ENCODE results near the gene PIP4P1.
A peak's percentile ranks its signal among the peaks of the same experiment; 100 is the strongest.

The PIP4P1 gene

DNA sequence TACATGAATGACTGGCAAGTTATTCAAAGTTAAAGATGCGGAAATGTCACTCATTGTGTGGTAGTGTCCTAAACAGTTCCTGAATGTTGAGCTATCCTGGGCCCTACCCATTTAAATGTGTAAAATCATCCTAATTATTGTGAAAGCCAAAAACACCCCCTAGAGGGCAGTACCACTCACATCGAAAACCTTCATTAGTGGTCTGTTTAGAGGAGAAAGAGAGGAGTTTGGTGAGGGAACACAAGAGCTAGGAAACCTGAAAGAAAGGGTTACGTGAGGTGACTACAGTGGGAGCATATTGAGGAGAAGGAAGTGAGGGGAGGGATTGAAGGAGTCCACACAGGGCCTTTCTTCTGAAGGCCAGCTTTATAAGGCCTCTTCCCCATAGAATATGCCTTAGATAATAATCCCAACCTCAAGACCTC lies 45.4 kb downstream of the PIP4P1 start:
- no peaks in the 10 kb centered on the region for H3K27me3 Mint-ChIP-seq
- H3K36me3 Mint-ChIP-seq (ENCODE audit: low read depth): peaks cover 12% of the 10 kb centered on the region
- H3K9me3 Mint-ChIP-seq: no peaks in the 10 kb centered on the region
- peaks cover 38% of the 10 kb centered on the region for H3K4me1 Mint-ChIP-seq (ENCODE audit: low read depth)
- H3K27ac Mint-ChIP-seq: peak overlapping the region; percentile 63
- no peak overlapping the region for H3K4me3 Mint-ChIP-seq
- DNase-seq: no peak

DNA sequence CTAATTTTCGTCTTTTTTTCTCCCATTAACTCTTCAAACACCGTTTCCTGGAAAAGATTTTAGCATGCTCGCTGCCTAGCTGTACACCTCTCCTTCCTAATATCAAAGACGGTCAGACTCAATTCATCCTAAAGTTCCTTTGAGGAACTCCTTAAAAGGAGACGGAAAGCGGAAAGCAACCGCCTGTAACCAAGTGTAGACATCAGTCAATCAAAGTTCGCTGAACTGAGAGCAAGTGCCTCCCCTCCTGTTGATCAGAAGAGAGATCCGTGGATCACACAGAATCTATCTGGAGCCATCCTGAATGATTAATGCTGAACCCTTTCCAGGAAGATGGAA lies 47.5 kb downstream of the PIP4P1 start:
- peaks cover 46% of the 10 kb centered on the region for H3K4me1 Mint-ChIP-seq (ENCODE audit: low read depth)
- peak overlapping the region; percentile 90 for H3K4me3 Mint-ChIP-seq
- DNase-seq: no peak
- H3K27ac Mint-ChIP-seq: peak overlapping the region; percentile 96
- H3K36me3 Mint-ChIP-seq (ENCODE audit: low read depth): peaks cover 16% of the 10 kb centered on the region
- H3K9me3 Mint-ChIP-seq: no peaks in the 10 kb centered on the region
- no peaks in the 10 kb centered on the region for H3K27me3 Mint-ChIP-seq

DNA sequence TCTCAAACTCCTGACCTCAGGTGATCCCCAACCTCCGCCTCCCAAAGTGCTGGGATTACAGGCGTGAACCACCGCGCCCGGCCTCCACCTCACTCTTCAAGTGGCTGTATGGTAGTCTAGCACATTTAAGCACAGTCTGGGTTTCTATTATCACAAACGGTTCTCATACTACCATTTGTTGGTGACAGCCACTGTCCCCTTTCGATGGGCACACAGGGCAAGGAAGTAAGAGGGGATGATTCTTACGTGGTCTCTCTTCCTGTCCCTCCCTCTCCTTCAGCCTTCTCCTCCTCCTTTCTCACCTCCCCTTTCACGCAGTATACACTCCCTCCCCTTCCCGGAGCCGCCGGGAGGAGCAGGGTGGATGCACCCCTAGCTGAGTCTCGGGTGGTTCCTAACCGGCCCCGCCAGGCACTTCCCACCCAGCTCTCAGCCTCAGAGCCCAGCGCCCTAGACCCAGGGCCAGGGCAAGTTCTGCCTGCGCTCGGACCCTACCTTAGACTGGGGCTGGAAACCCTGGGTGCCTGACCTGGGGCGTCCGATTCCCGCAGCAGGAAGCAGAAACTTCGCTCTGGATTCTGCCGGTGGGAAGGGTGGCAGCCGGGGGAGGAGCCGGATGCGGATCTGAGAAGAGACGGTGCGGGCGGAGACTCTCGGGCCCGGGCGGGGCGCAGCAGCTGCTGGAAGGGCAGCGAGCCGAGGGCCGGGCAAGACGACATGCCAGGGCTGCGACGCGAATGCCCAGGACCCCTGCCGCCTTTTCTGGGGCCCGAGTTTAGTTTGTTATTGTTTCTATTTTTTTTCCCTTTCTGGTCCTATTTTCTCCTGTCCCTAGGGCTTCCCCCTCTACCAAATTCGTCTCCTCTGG lies 48.1 kb downstream of the PIP4P1 start, which contains the start of gene TEP1:
Gene TEP1, minus strand, starts transcription at position 626 of the 868 bp plus-strand sequence. CDS start 5,062 bp downstream, outside the sequence.
- peaks cover 46% of the 10 kb centered on the region for H3K4me1 Mint-ChIP-seq (ENCODE audit: low read depth)
- DNase-seq: peak; percentile 83
- no peaks in the 10 kb centered on the region for H3K27me3 Mint-ChIP-seq
- peaks cover 19% of the 10 kb centered on the region for H3K36me3 Mint-ChIP-seq (ENCODE audit: low read depth)
- peak within 1 kb of the TSS; percentile 96 for H3K27ac Mint-ChIP-seq
- no peaks in the 10 kb centered on the region for H3K9me3 Mint-ChIP-seq
- H3K4me3 Mint-ChIP-seq: peak within 1 kb of the TSS; percentile 90

DNA sequence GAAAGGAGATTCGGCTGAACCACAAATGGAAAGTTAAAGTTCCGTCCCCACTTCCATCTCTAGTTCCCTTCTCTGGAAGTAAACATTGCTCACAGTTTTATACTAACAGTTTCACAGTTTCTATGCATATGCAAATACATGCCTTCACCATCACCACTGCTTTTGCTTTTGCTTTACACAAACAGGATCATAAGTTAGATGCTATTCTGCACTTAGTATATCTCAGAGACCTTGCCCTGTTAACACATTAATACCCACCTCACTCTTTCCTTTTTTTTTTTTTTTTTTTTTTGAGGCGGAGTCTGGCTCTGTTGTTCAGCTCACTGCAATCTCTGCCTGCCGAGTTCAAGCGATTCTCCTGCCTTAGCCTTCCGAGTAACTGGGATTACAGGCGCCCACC lies 48.8 kb downstream of the PIP4P1 start:
- Mint-ChIP-seq H3K4me3 (peak overlapping the region; percentile 90), H3K27me3 (no peaks in the 10 kb centered on the region), H3K9me3 (no peaks in the 10 kb centered on the region), H3K4me1 (ENCODE audit: low read depth) (peaks cover 45% of the 10 kb centered on the region), H3K27ac (peak overlapping the region; percentile 96), H3K36me3 (ENCODE audit: low read depth) (peaks cover 26% of the 10 kb centered on the region)
- no peak for DNase-seq

DNA sequence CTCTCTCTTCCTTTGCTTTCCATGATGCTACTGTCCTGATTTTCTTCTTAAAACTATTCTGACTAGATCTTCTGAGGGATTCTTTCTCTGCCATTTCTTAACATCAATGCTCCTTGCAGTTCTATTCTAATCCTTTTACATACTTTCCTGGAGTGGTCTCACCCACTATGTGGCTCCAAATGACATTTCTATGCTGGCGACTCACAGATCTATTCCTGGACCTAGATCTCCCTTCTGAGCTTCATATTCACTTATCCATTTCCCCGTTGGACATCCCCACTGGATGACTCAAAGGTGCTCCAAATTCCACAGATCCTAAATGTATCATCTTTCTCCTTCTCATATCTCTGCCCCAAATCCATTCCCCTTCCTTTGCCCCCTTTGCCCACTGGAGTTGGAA lies 52.0 kb downstream of the PIP4P1 start:
- no peaks in the 10 kb centered on the region for H3K9me3 Mint-ChIP-seq
- H3K4me3 Mint-ChIP-seq: no peak overlapping the region
- peaks cover 51% of the 10 kb centered on the region for H3K4me1 Mint-ChIP-seq (ENCODE audit: low read depth)
- H3K27me3 Mint-ChIP-seq: no peaks in the 10 kb centered on the region
- H3K36me3 Mint-ChIP-seq (ENCODE audit: low read depth): peaks cover 58% of the 10 kb centered on the region
- H3K27ac Mint-ChIP-seq: peak overlapping the region; percentile 32
- no peak for DNase-seq

Measured in activated T-cell treated with anti-CD3 and anti-CD28 coated beads, Interleukin-2, amount 50 U/mL, for 24 hours (primary cell).